Astrocyte (in vitro differentiated cells and primary cell): ENCODE measurements around the gene PRKAG2.

Experiments
- EZH2 ChIP-seq: IDR thresholded peaks from 2 replicates; pipeline ENCODE4 v1.6.1; 2012; ENCODE audit warnings: mild to moderate bottlenecking, low read length, inconsistent platforms; ENCODE audit not compliant: insufficient read depth
- TF ChIP-seq, protein P1 (sequence below): IDR thresholded peaks from 2 replicates; pipeline ENCODE4 v1.5.1; 2011; ENCODE audit warnings: low read depth, mild to moderate bottlenecking, inconsistent platforms, low read length, moderate library complexity; ENCODE audit not compliant: insufficient read depth

GRCh38 chr7:151740081-151740851 is 136.6 kb downstream of the PRKAG2 start:
- TF ChIP-seq, protein P1, sequence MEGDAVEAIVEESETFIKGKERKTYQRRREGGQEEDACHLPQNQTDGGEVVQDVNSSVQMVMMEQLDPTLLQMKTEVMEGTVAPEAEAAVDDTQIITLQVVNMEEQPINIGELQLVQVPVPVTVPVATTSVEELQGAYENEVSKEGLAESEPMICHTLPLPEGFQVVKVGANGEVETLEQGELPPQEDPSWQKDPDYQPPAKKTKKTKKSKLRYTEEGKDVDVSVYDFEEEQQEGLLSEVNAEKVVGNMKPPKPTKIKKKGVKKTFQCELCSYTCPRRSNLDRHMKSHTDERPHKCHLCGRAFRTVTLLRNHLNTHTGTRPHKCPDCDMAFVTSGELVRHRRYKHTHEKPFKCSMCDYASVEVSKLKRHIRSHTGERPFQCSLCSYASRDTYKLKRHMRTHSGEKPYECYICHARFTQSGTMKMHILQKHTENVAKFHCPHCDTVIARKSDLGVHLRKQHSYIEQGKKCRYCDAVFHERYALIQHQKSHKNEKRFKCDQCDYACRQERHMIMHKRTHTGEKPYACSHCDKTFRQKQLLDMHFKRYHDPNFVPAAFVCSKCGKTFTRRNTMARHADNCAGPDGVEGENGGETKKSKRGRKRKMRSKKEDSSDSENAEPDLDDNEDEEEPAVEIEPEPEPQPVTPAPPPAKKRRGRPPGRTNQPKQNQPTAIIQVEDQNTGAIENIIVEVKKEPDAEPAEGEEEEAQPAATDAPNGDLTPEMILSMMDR: no peak
- no peak for TF ChIP-seq EZH2
